ENCODE measurements around the gene UBA6.
A peak's percentile ranks its signal among the peaks of the same experiment; 100 is the strongest.
"Not testable (repeated sequence)": the region's sequence is repeated elsewhere in the genome, so short reads cannot be mapped to it uniquely, and the experiment has no call there.

Gene UBA6

DNA sequence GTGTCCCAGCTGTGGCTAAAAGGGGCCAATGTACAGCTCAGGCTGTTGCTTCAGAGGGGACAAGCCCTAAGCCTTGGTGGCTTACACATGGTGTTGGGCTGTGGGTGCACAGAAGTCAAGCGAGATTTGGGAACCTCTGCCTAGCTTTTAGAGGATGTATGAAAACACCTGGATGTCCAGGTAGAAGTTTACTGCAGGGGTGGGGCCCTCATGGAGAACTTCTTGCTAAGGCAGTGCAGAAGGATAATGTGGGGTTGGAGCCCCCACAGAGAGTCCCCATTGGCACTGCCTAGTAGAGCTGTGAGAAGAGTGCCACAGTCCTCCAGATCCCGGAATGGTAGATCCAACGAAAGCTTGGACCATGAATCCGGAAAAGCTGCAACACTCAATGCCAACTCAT, 40.5 kb downstream of the UBA6 start:
- no peak for DNase-seq (ENCODE audit: low read depth)

DNA sequence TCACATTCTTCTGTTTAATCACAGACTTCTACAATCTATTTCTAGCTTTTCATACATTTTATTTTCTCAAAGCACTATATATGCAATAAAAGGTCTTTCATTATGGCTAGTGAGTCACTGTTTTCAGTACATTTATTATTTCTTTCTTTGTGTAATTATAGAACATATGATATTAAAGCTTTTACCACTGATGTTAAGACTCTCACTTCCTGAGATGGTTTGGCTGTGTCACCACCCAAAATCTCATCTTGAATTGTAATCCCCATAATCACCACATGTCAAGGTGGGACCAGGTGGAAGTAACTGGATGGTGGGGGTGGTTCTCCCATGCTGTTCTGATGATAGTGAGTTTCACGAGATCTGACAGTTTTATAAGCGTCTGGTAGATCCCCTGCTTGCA, 41.9 kb downstream of the UBA6 start:
- no peak for DNase-seq (ENCODE audit: low read depth)

DNA sequence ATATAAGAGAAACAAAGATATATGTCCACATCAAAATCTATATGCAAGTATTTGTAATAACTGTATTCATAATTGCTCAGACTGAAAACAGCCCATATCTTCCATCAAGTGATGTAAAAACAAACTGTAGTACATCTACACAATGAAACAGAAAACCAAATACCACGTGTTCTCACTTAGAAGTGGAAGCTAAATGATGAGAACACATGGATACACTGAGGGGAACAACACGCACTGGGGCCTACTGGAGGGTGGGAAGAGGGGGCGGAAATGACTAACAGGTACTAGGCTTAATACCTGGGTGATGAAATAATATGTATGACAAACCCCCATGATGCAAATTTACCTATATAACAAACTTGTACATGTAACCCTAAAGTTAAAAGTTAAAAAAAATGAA, 42.7 kb downstream of the UBA6 start:
- DNase-seq (ENCODE audit: low read depth): no peak

DNA sequence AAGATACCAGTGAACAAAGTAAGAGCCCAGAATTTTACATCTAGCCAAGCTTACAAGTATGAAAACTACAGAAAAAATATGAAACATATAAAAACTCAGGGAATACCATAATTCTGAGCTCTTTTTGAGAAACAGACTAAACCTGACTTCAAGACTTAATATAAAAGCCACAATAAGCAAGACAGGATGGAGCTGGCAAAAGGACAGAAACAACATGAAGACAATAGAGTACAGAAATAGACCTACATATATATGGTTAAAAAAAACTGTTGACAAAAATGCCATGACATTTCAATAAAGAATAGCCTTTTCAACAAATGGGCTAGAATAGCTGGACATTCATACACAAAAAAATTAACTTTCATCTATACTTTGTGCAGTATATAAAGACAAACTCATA, 49.4 kb downstream of the UBA6 start:
- no peak for DNase-seq (ENCODE audit: low read depth)

DNA sequence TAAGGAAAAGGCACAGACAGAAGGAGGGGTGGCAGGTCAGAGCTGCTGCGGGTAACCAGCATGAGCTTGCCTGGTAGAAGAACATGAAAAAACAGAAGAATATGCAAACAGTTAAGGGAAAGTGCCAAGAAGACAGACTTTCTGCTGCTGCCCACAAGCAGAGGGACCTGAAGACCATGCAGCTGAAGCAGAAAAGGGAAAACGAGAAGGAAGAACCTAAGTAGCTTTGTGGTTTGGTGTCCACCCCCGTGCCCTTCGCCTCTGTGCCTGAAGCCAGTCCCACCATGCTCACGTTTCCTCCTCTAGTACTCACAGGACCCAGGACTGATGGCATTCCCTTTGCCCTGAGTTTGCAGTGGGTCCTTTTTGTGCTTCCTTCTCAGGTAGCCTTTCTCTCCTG, 62.8 kb downstream of the UBA6 start:
- no peak for DNase-seq (ENCODE audit: low read depth)

DNA sequence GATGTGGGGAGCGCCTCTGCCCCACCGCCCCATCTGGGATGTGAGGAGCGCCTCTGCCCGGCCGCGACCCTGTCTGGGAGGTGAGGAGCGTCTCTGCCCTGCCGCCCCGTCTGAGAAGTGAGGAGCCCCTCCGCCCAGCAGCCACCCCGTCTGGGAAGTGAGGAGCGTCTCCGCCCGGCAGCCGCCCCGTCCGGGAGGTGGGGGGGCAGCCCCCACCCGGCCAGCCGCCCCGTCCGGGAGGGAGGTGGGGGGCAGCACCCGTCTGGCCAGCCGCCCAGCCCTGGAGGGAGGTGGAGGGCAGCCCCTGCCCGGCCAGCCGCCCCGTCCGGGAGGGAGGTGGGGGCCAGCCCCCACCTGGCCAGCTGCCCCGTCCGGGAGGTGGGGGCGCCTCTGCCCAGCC, 64.0 kb downstream of the UBA6 start:
- DNase-seq (ENCODE audit: low read depth): not testable (repeated sequence)

DNA sequence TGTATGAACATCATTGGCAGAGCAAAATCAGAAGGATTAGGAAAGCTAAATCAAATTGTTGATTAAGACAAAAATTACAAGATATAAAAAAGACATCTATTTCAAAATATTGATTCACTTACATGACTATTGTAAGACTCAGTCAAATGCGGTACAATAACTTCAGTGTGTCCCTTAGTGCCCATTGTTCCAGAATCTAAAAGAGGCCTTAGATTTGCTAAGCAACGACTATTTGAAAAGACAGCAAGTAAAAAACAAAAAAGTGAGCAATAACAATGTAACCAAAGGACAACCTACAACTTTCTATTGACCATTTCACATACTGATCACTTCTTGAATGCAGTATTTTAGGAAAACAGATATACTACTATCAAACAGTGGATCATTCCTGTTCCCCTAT, 65.6 kb downstream of the UBA6 start:
- no peak for DNase-seq (ENCODE audit: low read depth)

DNA sequence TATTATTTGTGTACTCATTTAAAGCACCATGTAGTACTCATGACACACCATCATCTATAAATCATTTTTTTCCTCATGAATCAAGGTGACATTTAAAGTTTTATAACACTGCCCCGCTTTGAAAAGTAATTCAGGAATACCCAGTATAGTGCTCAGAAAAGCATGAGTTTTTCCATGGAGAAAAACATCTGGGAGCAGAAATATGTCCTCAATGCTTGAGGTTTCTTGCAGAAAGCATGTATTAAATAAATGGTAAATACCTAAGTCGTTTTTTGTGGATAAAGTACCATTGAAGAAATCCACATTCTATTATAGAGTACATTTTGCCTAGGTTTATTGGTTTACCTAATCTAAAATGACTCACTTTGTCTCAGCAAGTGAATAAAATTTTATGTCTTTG, 66.2 kb downstream of the UBA6 start:
- DNase-seq (ENCODE audit: low read depth): no peak

DNA sequence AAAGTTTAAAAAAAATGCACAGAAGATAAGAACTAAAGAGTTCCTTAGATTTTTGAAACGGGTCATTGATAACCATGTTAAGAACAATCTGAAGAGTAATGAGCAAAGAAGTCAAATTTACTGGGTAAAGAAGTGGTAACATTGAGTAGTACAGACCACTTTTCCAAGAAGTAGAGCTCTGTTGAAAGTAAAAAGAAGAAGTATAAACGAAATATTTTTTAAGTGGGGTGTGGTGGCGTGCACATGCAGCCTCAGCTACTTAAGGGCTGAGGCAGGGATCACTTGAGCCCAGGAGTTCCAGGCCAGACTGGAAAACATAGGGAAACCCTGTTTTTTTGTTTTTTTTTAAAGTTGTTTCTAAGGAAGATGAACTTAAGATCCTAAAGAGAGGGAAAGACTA, 68.5 kb downstream of the UBA6 start:
- no peak for DNase-seq (ENCODE audit: low read depth)

DNA sequence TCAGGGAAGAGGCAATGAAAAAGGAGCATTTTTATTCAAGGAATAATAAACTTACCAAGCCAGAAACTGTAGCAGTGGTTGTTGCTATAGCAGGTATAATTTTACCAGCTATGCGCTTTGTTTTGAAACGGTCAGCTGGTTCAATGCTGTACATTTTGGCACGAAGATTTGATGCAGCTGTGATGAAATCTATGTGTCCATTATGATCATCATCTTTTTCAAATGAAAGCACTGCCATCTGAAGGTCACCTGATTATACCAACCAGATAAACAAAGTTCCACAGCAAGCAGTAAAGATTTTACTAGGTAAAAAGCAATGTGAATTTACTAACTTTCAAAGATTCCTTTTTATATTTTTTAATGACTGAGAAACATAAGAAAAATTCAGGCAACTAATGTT, 76.0 kb downstream of the UBA6 start:
- DNase-seq (ENCODE audit: low read depth): no peak

DNA sequence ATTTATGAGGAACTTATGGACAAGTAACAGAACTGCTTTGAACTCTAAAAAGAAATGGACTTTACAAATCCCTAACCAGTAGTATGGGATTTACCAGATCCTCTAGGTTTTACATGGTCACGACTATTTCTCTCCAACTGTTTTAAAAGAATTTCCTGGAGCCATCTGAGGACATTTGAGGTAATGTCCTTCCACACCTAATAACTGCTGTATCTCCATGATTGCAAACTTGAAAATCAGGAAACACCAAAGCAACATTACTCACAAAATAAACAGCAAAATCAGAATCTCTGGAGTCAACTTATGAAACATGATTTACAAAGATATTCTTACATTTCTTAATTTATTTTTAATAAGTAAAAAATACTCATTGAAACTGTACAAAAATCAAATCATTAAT, 84.5 kb downstream of the UBA6 start:
- DNase-seq (ENCODE audit: low read depth): no peak

DNA sequence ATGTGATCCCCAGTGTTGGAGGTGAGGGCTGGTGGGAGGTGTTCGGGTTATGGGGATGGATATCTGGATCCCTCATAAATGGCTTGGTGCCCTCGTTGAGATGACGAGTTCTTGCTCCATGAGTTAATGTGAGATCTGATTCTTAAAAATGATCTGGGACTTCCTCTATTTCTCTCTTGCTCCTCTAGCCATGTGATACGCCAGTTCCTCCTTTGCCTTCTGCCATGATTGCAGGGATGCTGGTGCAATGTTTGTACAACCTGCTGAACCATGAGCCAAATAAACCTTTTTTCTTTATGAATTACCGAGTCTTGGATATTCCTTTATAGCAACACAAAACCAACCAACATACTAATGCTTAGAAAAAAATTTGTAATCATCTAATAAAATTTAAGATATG, 85.8 kb downstream of the UBA6 start:
- no peak for DNase-seq (ENCODE audit: low read depth)

DNA sequence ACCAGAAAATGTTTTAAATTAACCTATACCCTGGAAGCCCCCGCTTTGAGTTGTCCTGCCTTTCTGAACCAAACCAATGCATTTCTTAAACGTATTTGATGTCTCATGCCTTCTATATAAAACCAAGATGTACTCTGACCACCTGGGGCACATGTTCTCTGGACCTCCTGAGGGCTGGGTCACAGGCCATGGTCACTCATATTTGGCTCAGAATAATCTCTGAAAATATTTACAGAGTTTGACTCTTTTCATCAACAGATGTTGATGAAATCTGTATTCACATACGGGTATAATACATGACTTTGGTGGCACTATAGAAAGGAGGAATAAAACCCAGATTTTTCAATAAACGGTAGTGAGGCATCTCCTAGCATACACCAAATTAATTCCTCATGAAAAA, 86.8 kb downstream of the UBA6 start:
- DNase-seq (ENCODE audit: low read depth): no peak

DNA sequence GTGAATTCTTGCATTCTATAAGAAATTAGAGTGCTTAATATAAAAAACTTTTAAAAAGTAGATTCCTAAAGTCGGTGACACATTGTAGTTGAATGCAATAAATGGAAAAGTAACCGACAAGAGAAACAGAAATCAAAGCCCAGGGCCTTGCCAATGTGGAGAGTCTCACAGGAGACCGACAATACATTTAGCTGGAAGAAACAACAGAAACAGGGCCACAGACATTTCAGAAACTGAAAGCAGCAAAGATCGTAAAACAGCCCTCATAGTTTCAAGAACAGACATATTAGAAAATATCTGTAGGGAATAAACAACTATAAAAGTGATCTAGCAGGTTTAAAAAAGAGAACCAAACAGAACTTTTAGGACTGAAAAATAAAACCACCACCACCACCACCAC, 92.9 kb downstream of the UBA6 start:
- peak; percentile 3 for DNase-seq (ENCODE audit: low read depth)

DNA sequence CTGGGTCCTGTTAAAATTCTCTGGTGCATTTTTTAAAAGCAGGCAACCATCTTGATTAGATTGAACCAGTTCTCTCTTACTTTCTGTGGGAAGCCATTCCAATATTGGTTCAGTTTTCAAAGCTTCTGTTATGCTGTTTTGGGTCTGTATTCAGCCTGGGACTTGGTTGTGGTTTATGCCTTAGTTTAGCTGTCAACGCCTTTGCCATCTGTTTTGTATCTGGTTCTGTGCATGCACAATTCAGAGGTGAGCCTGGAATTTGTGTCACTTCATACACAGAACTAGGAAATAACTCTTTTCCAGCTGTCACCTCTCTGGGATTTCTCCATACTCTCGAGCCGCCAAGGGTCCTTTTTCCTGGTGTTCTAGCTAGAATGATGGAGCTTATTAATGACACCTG, 96.2 kb downstream of the UBA6 start:
- no peak for DNase-seq (ENCODE audit: low read depth)

DNA sequence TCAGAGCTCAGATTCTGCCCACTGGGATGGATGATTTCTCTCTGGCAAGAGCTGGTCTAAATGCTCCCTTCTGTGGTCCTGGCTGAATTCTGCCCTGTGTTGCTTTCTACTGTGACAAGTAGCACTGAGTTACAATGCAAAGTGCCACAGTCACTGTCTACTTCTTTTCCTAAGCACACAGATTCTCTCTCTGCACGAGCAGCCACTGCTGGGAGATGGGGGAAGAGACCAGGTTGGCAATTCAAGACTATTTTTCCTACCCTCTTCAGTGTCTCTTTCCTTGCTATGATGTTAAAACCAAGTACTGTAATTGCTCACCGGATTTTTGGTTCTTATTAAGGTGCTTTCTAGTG, 97.0 kb downstream of the UBA6 start:
- no peak for DNase-seq (ENCODE audit: low read depth)

DNA sequence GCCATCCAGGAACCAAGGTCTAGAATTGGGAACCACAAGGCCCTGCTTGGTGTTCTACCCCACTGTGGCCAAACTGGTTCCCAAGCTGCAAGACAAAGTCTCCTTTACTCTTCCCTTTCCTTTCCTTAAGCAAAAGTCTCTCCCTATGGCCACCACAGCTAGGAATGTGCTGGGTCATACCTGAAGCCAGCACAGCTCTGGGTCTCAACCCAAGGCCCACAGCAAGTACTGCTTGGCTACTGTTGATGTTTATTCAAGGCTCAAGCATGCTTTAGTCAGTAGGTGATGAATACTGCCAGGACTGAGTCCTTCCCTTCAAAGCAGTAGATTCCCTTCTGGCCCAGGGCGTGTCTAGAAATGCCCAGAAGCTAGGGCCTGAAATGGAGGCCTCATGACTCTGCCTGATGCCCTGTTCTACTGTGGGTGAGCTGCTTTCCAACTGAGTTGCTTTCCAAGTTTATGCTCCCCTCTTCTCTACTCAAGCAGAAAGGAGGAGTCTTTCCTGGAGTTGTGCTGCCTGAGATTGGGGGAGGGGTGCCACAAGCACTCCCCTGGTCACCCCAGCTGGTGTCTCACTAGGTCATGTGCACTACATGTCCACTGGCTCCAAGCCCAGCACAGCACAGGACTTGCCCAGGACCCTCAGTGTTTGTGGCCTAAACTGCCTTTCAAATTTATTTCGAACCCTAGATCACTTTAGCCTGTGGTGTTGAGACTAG, 97.5 kb downstream of the UBA6 start:
- DNase-seq (ENCODE audit: low read depth): no peak

DNA sequence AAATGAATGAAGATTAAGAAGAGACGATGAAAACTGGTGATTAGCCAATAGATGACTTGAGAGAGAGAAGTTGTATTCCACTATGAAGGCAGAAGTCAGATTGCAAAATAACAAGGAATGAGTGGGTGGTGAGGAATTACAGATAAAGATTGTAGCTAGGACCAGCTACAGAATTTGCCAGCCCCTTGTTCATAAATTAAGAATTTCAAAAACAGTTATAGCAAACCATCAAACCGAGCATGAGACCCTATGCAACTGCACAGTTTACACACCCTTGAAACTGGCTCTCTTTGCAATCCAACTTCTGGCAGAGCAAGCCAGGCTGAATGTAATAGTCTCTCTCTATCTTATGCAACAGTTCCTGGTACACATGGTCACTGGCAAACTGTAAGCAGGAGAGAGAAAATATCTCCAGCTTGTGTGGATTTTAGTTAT, 107.2 kb downstream of the UBA6 start:
- DNase-seq (ENCODE audit: low read depth): no peak

DNA sequence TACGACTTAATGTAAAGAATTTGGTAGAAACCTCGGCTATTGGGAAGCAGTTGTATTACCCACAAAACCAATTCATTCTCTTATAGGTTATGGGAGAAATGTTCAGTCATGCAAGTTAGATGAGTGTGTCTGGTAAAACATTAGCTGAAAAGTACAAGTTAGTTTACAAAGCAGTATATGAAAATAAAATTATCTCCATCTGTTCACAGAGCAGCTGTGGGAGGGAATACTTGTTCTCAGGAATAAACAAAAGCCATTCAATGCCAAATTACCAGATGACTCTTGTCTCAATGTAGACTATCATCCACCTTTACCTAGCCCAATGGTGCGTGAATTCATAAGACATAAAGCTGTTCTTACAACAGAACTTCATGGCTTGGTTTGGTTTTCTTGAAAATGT, 113.8 kb downstream of the UBA6 start:
- no peak for DNase-seq (ENCODE audit: low read depth)

DNA sequence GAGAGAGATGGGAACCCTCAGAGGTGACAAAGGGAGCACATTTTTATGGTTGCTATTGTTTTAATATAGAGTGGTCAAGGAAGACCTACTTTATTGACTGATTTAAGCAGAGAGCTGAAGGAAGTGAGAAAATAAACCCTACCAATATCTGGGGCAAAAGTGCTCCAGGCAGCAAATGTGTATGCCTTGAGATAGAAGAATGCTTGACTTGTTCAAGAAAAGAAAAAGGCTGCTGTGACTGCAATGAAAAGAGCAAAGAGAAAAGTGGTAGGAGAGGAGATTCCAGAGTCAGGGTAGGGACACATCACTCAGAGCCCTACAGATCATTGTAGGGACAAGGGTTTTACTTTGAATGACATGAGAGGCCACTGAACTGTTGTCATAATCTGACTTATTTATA, 116.5 kb downstream of the UBA6 start:
- no peak for DNase-seq (ENCODE audit: low read depth)

DNA sequence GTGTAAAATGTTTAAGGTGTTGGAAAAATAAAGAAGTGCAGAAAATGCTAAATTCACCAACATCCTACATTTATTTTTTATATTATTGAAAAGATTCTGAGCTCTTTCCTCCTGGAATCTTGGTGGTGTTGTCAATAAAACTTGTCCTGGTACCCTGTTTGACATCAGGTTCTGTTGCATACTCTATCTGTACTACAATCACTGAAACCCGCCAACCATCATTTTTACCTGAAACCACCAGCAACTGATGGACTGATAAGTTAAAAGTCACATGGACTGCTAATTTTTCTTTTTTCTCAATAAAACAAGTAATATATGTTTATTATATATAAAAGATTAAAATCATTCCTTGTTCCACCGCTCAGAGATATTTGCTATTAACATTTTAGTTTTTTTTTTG, 119.0 kb downstream of the UBA6 start:
- DNase-seq (ENCODE audit: low read depth): no peak

DNA sequence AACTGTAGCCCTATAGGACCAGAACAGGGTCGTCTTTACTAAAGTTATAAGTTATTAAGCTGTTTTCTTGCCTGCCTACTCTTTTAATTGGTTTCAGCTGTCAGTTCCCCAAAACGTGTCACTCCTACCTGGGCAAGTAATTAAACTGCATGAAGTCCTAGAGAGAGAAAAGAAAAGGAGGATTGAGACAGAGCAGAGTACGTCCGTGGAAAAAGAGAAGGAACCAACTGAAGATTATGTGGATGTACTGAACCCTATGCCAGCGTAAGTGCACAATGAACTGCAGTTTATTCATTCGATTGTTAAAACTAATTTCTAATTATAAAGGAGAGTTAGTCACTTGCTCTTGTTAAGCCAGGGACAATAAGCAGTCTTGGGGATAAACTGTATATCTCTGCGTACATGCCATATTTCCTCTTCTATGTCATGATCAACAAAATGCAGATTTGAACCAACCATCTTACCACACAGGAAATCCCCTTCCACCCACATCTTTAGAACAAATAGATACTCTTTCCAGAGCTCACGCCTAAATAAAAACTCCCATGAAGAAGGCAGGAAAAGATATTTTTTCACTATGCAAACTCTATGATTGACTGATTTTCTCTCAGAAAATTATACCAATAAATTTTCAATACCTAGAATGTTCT, 119.6 kb downstream of the UBA6 start:
- no peak for DNase-seq (ENCODE audit: low read depth)

DNA sequence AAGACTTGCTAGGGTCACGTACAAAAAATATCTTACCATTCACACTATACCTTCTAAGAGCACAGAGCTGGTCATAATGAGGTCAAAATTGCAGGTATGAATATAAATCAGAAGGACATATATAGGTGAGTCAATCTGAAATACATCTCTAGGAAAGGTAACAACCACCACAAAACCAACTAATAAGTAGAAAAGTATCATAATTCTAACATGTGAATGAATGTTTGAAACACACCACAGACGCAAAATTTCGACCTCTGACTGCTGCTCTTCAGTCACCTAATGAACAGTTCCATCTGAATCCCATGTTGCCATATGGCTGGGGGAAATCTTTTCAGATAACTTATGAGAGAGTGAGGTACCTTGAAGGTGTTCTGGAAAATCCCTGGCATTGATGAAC, 120.4 kb downstream of the UBA6 start:
- DNase-seq (ENCODE audit: low read depth): no peak

DNA sequence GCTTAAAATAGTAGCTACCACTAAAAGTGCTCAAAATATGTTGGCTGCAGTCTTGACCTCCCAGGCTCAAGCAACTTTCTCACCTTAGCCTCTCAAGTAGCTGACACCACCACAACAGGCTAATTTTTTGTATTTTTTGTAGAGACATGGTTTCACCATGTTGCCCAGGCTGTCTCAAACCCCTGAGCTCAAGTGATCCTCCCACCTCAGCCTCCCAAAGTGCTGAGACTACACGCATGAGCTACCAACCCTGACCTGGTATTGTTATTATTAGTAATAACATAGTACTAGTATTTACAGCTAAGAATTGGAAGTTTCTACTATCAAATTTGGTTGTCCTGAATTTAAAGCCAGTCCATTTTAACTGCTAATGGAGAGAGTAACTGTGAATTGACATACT, 124.4 kb downstream of the UBA6 start:
- no peak for DNase-seq (ENCODE audit: low read depth)

Data from stromal cell of bone marrow (primary cell).